Stimulated activated naive B cell treated with anti-CD40 and anti-IgM and Interleukin-4, amounts not matched to agents 10 μg/mL and 1 μg/mL and 100 μg/mL, for 72 hours (primary cell): ENCODE data around the gene RTN4RL1.

Experiments
- ATAC-seq, 2 donors: fragments of 150-1000 bp; cut with Tn5 transposase; replicated peaks; 2 replicates each; pipeline ENCODE4 v1.10.0; 2021; ENCODE audit warnings: moderate library complexity in 1 of 2
- DNase-seq: peaks from one replicate; pipeline ENCODE4 v3.0.0; 2021
- H3K27ac Mint-ChIP-seq: one replicate; pipeline ENCODE4 v1.8.0; 2022; ENCODE audit warnings: mild to moderate bottlenecking, mixed read lengths
- H3K27me3 Mint-ChIP-seq, 2 donors: one replicate each; pipeline ENCODE4 v1.8.0; 2022; ENCODE audit warnings: mixed read lengths in 2 of 2
- H3K36me3 Mint-ChIP-seq, 2 donors: one replicate each; pipeline ENCODE4 v1.8.0; 2022; ENCODE audit warnings: mixed read lengths in 2 of 2, mild to moderate bottlenecking in 1 of 2
- H3K4me1 Mint-ChIP-seq, 2 donors: one replicate each; pipeline ENCODE4 v1.8.0; 2022; ENCODE audit warnings: mixed read lengths in 2 of 2, mild to moderate bottlenecking in 1 of 2
- H3K4me3 Mint-ChIP-seq, 2 donors: one replicate each; pipeline ENCODE4 v1.8.0; 2022; ENCODE audit warnings: mild to moderate bottlenecking in 2 of 2, mixed read lengths in 2 of 2, moderate library complexity in 1 of 2
- H3K9me3 Mint-ChIP-seq, 2 donors: one replicate each; pipeline ENCODE4 v1.8.0; 2022; ENCODE audit warnings: mixed read lengths in 2 of 2, mild to moderate bottlenecking in 1 of 2

RTN4RL1 gene

DNA sequence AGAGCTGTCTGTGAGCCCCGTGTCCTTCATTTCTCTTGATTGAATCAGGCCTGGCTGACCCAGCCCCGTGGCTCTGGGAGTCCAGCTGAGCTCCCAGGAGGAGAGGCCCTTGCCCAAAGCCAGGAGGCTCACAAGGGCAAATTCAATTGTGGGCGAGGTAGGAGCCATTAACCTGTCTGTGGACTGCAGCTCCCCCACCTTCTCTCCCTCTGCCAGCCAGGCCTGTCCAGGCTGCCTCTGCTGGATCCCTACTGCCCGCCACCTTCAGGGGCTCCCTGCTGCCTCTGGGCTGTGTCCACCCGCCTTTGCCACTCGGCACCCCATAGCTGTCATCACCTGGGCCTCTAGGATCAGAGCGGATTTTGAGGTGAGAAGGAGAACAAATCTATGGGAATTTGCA is 61.9 kb downstream of the RTN4RL1 start:
- no peak for ATAC-seq
- Mint-ChIP-seq H3K27me3 (peaks cover 15 to 20% of the 10 kb centered on the region in 2 donors), H3K4me1 (no peaks in the 10 kb centered on the region), H3K27ac (no peak overlapping the region), H3K9me3 (no peaks in the 10 kb centered on the region), H3K4me3 (no peak overlapping the region), H3K36me3 (no peaks in the 10 kb centered on the region)
- no peak for DNase-seq

GRCh38 chr17:1961189-1961588 is 63.9 kb downstream of the RTN4RL1 start:
- H3K4me1 Mint-ChIP-seq: no peaks in the 10 kb centered on the region
- peaks cover 6 to 8% of the 10 kb centered on the region in 2 donors for H3K27me3 Mint-ChIP-seq
- H3K27ac Mint-ChIP-seq: no peak overlapping the region
- no peak for DNase-seq
- H3K36me3 Mint-ChIP-seq: no peaks in the 10 kb centered on the region
- ATAC-seq: no peak
- H3K4me3 Mint-ChIP-seq: no peak overlapping the region
- no peaks in the 10 kb centered on the region for H3K9me3 Mint-ChIP-seq

- no peak overlapping the region for H3K27ac Mint-ChIP-seq
- H3K27me3 Mint-ChIP-seq: peaks cover 6 to 8% of the 10 kb centered on the region in 2 donors
- no peaks in the 10 kb centered on the region for H3K4me1 Mint-ChIP-seq
- H3K36me3 Mint-ChIP-seq: no peaks in the 10 kb centered on the region
- DNase-seq: no peak
- ATAC-seq: no peak
- no peaks in the 10 kb centered on the region for H3K9me3 Mint-ChIP-seq
- H3K4me3 Mint-ChIP-seq: no peak overlapping the region
Measured at GRCh38 chr17:1960545-1960912, 64.6 kb downstream of the RTN4RL1 start.

DNA sequence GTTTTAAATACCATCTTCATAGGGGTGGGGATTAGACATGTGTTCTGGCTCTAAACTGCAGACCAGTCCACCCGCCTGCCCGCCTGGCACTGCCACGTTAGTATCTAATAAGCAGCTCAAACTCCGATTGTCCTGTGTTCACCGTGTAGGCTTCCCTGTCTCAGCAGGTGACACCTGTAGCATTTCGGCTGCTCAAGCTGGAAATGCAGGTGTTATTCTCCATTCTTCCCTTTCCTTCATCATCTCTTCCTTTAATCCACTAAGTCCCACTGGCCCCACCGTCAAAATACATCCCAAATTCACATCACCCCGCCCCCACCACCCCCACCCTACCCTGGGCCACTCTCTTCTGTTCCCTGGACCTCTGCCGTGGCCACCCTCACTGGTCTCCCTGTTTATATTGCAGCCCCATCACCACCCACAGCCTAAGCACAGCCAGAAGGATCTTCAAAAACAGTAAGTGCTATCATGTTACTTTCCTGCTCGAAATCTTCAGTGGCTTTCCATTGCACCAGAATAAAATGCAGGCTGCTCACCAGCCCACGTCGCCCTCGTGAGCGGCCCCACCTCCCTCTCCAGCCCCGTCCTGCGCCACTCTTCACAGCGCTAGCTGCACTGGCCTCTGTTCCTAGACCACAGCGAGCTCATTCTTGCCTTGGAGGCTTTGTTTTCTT is 65.1 kb downstream of the RTN4RL1 start:
- no peaks in the 10 kb centered on the region for H3K4me1 Mint-ChIP-seq
- ATAC-seq (no peak), DNase-seq (no peak)
- H3K27ac Mint-ChIP-seq: no peak overlapping the region
- H3K36me3 Mint-ChIP-seq: no peaks in the 10 kb centered on the region
- no peaks in the 10 kb centered on the region for H3K9me3 Mint-ChIP-seq
- H3K27me3 Mint-ChIP-seq: peaks cover 6 to 8% of the 10 kb centered on the region in 2 donors
- H3K4me3 Mint-ChIP-seq: no peak overlapping the region

DNA sequence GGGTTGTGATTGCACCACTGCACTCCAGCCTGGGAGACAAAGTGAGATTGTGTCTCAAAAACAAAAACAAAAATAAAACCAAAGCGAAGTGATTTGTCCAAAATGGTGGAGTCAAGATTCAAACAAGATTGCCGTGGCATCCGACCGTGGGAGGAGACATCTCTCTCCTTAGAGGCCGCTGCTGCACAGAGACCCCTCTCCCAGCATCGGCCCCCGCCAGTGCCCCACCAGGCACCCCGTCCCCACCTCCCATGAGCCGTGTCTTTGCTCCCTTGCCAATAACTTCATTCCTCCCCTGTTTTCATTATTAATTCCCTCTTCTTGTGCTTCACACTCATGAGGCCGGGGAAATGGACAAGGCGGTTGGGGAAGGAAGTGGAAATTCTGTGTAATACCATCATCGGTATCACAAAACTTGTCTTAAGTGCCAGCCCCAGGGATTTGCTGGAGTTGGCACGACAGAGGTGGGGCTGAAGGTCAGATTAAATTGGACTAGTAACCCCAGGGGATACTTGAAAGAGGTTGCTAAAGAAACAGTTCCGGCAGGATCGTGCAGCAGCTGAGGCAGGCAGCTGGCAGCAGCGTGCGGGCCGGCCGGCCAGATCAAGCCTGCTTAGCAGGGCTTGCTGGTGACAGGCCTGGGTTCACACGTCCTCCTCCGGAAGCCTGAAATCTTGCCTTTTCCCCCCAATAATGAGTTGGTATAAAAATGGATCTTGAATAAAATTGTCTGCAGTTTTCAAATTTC is 66.8 kb downstream of the RTN4RL1 start:
- Mint-ChIP-seq H3K27ac (no peak overlapping the region), H3K4me1 (no peaks in the 10 kb centered on the region), H3K36me3 (no peaks in the 10 kb centered on the region), H3K4me3 (no peak overlapping the region), H3K27me3 (peaks cover 6 to 14% of the 10 kb centered on the region in 2 donors), H3K9me3 (no peaks in the 10 kb centered on the region)
- no peak for DNase-seq
- no peak for ATAC-seq

GRCh38 chr17:1957037-1957436 is 68.1 kb downstream of the RTN4RL1 start:
- Mint-ChIP-seq H3K9me3 (no peaks in the 10 kb centered on the region), H3K36me3 (no peaks in the 10 kb centered on the region), H3K27me3 (peaks cover 13 to 15% of the 10 kb centered on the region in 2 donors), H3K4me3 (no peak overlapping the region), H3K27ac (no peak overlapping the region), H3K4me1 (no peaks in the 10 kb centered on the region)
- DNase-seq (no peak), ATAC-seq (no peak)

GRCh38 chr17:1956134-1956533 is 69.0 kb downstream of the RTN4RL1 start:
- ATAC-seq: no peak
- H3K36me3 Mint-ChIP-seq: no peaks in the 10 kb centered on the region
- no peaks in the 10 kb centered on the region for H3K9me3 Mint-ChIP-seq
- DNase-seq: no peak
- H3K4me1 Mint-ChIP-seq: no peaks in the 10 kb centered on the region
- H3K27me3 Mint-ChIP-seq: peaks cover 19 to 21% of the 10 kb centered on the region in 2 donors
- H3K4me3 Mint-ChIP-seq: no peak overlapping the region
- no peak overlapping the region for H3K27ac Mint-ChIP-seq

DNA sequence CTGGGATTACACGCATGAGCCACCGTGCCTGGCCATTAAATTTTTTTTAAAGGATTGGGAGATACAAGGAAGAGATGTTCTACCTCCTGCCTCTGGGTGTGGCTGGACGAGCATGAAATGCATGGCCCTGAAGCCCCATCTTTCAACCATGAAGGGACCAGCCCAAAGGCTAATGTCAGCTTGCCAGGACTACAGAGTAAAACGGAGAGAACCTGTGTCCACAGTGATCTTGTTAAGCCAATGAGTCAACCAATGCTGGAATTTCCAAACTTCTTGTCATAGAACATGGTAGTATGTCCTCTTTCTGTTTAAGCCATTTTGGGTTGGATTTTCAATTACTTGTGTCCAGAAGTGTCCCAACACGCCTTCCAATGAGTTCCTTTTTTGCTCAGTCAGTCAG is 71.3 kb downstream of the RTN4RL1 start:
- ATAC-seq: no peak
- no peaks in the 10 kb centered on the region for H3K4me1 Mint-ChIP-seq

GRCh38 chr17:1951920-1952319 is 73.2 kb downstream of the RTN4RL1 start:
- DNase-seq (no peak), ATAC-seq (no peak)
- H3K4me1 Mint-ChIP-seq: no peaks in the 10 kb centered on the region
- peaks cover 0 to 2% of the 10 kb centered on the region in 2 donors for H3K36me3 Mint-ChIP-seq
- peaks cover 22 to 24% of the 10 kb centered on the region in 2 donors for H3K27me3 Mint-ChIP-seq
- H3K4me3 Mint-ChIP-seq: no peak overlapping the region
- no peak overlapping the region for H3K27ac Mint-ChIP-seq
- peaks cover 0 to under 1% of the 10 kb centered on the region in 2 donors for H3K9me3 Mint-ChIP-seq

More for the DNA sequence above, 71.3 kb downstream of the RTN4RL1 start:
- Mint-ChIP-seq H3K27ac (no peak overlapping the region), H3K27me3 (peaks cover 22 to 24% of the 10 kb centered on the region in 2 donors), H3K36me3 (peaks cover 0 to 2% of the 10 kb centered on the region in 2 donors), H3K4me3 (no peak overlapping the region), H3K9me3 (no peaks in the 10 kb centered on the region)
- no peak for DNase-seq

DNA sequence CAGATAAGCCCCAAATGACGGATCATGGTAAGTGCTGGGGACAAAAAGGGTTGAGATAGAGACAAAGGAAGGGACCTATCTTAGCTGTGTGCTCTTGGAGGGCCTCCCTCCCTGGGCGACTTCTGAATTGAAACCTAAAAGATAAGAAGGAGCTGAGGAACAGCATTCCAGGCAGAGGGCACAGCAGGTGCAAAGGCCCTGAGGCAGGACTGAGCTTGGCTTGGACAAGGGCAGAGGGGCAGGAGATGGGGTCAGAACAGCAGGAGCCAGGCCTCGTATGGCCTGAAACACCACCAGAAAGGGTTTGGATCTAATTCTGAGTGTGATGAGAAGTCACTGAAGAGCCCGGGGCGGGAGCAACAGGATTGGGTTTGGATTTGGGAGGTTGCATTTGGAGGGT is 75.4 kb downstream of the RTN4RL1 start:
- Mint-ChIP-seq H3K27me3 (peaks cover 22 to 23% of the 10 kb centered on the region in 2 donors), H3K4me1 (no peaks in the 10 kb centered on the region), H3K27ac (no peak overlapping the region), H3K36me3 (peaks cover 0 to 2% of the 10 kb centered on the region in 2 donors), H3K4me3 (no peak overlapping the region), H3K9me3 (peaks cover 4 to 6% of the 10 kb centered on the region in 2 donors)
- no peak for ATAC-seq
- no peak for DNase-seq

DNA sequence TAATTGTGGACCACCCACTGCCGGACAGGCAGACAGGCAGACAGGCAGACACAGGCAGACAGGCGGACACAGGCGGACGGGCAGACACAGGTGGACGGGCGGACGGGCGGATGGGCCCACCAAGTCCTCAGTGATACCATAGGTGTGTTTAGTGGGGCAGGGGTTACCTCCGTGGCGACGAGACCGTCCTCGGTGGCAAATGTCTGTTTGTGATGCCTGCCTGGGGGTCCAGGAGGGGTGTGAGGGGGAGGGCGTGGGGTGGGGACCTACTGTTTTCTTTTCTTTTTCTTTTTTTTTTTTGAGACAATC is 76.7 kb downstream of the RTN4RL1 start:
- Mint-ChIP-seq H3K4me1 (no peaks in the 10 kb centered on the region), H3K36me3 (peaks cover 0 to 2% of the 10 kb centered on the region in 2 donors), H3K4me3 (no peak overlapping the region), H3K9me3 (peaks cover 4 to 6% of the 10 kb centered on the region in 2 donors), H3K27ac (no peak overlapping the region), H3K27me3 (peaks cover 18 to 22% of the 10 kb centered on the region in 2 donors)
- no peak for ATAC-seq
- DNase-seq: no peak

GRCh38 chr17:1947743-1948516 is 77.2 kb downstream of the RTN4RL1 start:
- Mint-ChIP-seq H3K4me1 (no peaks in the 10 kb centered on the region), H3K9me3 (peaks cover 4 to 6% of the 10 kb centered on the region in 2 donors), H3K27me3 (peaks cover 18 to 22% of the 10 kb centered on the region in 2 donors), H3K4me3 (no peak overlapping the region), H3K27ac (no peak overlapping the region), H3K36me3 (peaks cover 0 to 2% of the 10 kb centered on the region in 2 donors)
- ATAC-seq: no peak
- no peak for DNase-seq

- no peak overlapping the region for H3K27ac Mint-ChIP-seq
Measured at GRCh38 chr17:1947229-1947742, 77.8 kb downstream of the RTN4RL1 start.

More at GRCh38 chr17:1947229-1947742, 77.8 kb downstream of the RTN4RL1 start:
- ATAC-seq: no peak
- H3K9me3 Mint-ChIP-seq: peaks cover 4 to 6% of the 10 kb centered on the region in 2 donors
- peaks cover 0 to 2% of the 10 kb centered on the region in 2 donors for H3K36me3 Mint-ChIP-seq
- no peak overlapping the region for H3K4me3 Mint-ChIP-seq
- H3K27me3 Mint-ChIP-seq: peaks cover 17 to 18% of the 10 kb centered on the region in 2 donors
- no peak for DNase-seq
- H3K4me1 Mint-ChIP-seq: no peaks in the 10 kb centered on the region
